DND-41 (cell line): ENCODE results near the gene CTXND1.

Experiments
- ATAC-seq: fragments of 200-7000 bp; cut with Tn5 transposase; 3 replicates; pipeline ENCODE4 v1.9.1; 2021; ENCODE audit warnings: low read depth; ENCODE audit not compliant: insufficient read depth
- DNase-seq: peaks from one replicate; pipeline ENCODE4 v3.0.0-alpha.2; 2020
- H2AFZ ChIP-seq: 2 replicates; pipeline ENCODE4 v1.6.0; 2012; ENCODE audit warnings: low read depth, low read length
- H3K27ac ChIP-seq: 2 replicates; pipeline ENCODE4 v1.5.1; 2012; ENCODE audit warnings: low read length, inconsistent platforms
- H3K27me3 ChIP-seq: fragments of 200-600 bp; sonication (generic); 2 replicates; pipeline ENCODE4 v1.6.0; 2012; ENCODE audit warnings: low read length, mild to moderate bottlenecking, inconsistent platforms; ENCODE audit not compliant: insufficient read depth, poor library complexity
- H3K36me3 ChIP-seq: 2 replicates; pipeline ENCODE4 v1.5.1; 2012; ENCODE audit warnings: low read length, inconsistent platforms; ENCODE audit not compliant: insufficient read depth
- H3K4me1 ChIP-seq: 2 replicates; pipeline ENCODE4 v1.5.1; 2012; ENCODE audit warnings: mild to moderate bottlenecking, low read length; ENCODE audit not compliant: insufficient read depth
- H3K4me2 ChIP-seq: 2 replicates; pipeline ENCODE4 v1.6.0; 2012; ENCODE audit warnings: mild to moderate bottlenecking, moderate library complexity, low read length, inconsistent platforms; ENCODE audit not compliant: insufficient read depth
- H3K4me3 ChIP-seq, 2 experiments: fragments of 200-600 bp in 1 of 2; shearing (Covaris generic) in 1 of 2; 2 replicates each; pipeline ENCODE4 v1.5.1; 2012 to 2016; ENCODE audit warnings: inconsistent platforms in 2 of 2, low read length in 2 of 2, mild to moderate bottlenecking in 2 of 2, low read depth in 1 of 2, moderate library complexity in 1 of 2
- H3K79me2 ChIP-seq: 2 replicates; pipeline ENCODE4 v1.6.0; 2012; ENCODE audit warnings: low read length, inconsistent platforms; ENCODE audit not compliant: insufficient read depth
- H3K9ac ChIP-seq: 2 replicates; pipeline ENCODE4 v1.6.0; 2012; ENCODE audit warnings: low read depth, mild to moderate bottlenecking, inconsistent platforms, low read length, moderate library complexity
- H3K9me3 ChIP-seq: 2 replicates; pipeline ENCODE4 v1.5.1; 2012; ENCODE audit warnings: low read length, moderate library complexity, mild to moderate bottlenecking, inconsistent platforms; ENCODE audit not compliant: insufficient read depth, severe bottlenecking
- H4K20me1 ChIP-seq: 2 replicates; pipeline ENCODE4 v1.6.0; 2012; ENCODE audit warnings: low read length; ENCODE audit not compliant: insufficient read depth
- EZH2 ChIP-seq: IDR thresholded peaks from 3 replicates; pipeline ENCODE4 v1.6.1; 2012; ENCODE audit warnings: borderline replicate concordance, low read depth, mild to moderate bottlenecking, moderate library complexity, low read length, inconsistent platforms; ENCODE audit not compliant: severe bottlenecking
- TF ChIP-seq, protein P1 (sequence below): IDR thresholded peaks from 2 replicates; pipeline ENCODE4 v1.5.1; 2012; ENCODE audit warnings: borderline replicate concordance, low read length, moderate library complexity, mild to moderate bottlenecking; ENCODE audit not compliant: poor library complexity, severe bottlenecking; ENCODE audit errors: extremely low read depth

The CTXND1 gene

DNA sequence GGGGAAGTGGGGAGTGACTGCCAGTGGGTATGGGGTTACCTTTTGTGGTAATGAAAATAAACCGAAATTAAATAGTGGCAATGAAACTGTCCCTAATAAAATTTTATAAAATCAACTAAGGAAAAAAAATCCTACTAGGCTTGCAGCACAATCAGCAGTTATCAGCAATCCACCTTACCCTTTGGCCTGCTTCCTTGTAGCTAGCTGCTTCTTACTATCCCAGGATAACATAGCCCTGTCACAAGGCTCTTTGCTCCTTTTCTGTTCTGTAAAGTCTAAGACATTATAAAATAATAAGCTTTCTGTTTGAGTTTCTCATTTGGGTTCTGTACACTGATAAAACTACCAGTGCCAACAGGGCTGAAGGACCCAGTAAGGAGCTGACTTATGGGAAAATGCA is 23.0 kb upstream of the CTXND1 start:
- no peaks in the 10 kb centered on the region for H3K4me1 ChIP-seq
- no peak for DNase-seq
- no peak overlapping the region for H3K4me2 ChIP-seq
- H3K27me3 ChIP-seq = no peaks in the 10 kb centered on the region
- no peak overlapping the region for H3K4me3 ChIP-seq
- H4K20me1 ChIP-seq = no peaks in the 10 kb centered on the region
- no peak for TF ChIP-seq EZH2
- TF ChIP-seq, protein P1, sequence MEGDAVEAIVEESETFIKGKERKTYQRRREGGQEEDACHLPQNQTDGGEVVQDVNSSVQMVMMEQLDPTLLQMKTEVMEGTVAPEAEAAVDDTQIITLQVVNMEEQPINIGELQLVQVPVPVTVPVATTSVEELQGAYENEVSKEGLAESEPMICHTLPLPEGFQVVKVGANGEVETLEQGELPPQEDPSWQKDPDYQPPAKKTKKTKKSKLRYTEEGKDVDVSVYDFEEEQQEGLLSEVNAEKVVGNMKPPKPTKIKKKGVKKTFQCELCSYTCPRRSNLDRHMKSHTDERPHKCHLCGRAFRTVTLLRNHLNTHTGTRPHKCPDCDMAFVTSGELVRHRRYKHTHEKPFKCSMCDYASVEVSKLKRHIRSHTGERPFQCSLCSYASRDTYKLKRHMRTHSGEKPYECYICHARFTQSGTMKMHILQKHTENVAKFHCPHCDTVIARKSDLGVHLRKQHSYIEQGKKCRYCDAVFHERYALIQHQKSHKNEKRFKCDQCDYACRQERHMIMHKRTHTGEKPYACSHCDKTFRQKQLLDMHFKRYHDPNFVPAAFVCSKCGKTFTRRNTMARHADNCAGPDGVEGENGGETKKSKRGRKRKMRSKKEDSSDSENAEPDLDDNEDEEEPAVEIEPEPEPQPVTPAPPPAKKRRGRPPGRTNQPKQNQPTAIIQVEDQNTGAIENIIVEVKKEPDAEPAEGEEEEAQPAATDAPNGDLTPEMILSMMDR = no peak
- no peak overlapping the region for H3K27ac ChIP-seq
- no peak overlapping the region for H3K9ac ChIP-seq
- H3K36me3 ChIP-seq = no peaks in the 10 kb centered on the region
- no peaks in the 10 kb centered on the region for H3K79me2 ChIP-seq
- no peak overlapping the region for H2AFZ ChIP-seq
- no peak for ATAC-seq
- no peaks in the 10 kb centered on the region for H3K9me3 ChIP-seq

DNA sequence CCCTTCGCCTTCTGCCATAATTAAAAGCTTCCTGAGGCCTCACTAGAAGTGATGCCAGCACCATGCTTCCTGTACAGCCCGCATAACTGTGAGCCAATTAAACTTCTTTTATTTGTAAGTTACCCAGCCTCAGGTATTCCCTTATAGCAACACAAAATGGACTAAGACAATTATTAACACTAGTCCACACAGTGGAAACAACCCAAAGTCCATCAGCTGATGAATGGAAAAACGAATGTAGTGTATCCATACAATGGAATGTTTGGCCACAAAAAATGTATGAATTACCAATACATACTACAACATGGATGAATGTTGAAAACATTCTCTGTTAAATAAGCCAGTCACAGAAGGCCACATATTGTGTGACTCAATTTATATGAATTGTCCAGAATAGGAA is 22.5 kb upstream of the CTXND1 start:
- H3K27me3 ChIP-seq = no peaks in the 10 kb centered on the region
- no peak for ATAC-seq
- H3K79me2 ChIP-seq = no peaks in the 10 kb centered on the region
- H3K36me3 ChIP-seq = no peaks in the 10 kb centered on the region
- H3K4me3 ChIP-seq = no peak overlapping the region
- H2AFZ ChIP-seq = no peak overlapping the region
- H3K4me1 ChIP-seq = no peaks in the 10 kb centered on the region
- H4K20me1 ChIP-seq = no peaks in the 10 kb centered on the region
- no peak overlapping the region for H3K9ac ChIP-seq
- H3K4me2 ChIP-seq = no peak overlapping the region
- no peak for TF ChIP-seq EZH2
- TF ChIP-seq, protein P1 = no peak
- no peak for DNase-seq
- H3K9me3 ChIP-seq = no peaks in the 10 kb centered on the region
- no peak overlapping the region for H3K27ac ChIP-seq

DNA sequence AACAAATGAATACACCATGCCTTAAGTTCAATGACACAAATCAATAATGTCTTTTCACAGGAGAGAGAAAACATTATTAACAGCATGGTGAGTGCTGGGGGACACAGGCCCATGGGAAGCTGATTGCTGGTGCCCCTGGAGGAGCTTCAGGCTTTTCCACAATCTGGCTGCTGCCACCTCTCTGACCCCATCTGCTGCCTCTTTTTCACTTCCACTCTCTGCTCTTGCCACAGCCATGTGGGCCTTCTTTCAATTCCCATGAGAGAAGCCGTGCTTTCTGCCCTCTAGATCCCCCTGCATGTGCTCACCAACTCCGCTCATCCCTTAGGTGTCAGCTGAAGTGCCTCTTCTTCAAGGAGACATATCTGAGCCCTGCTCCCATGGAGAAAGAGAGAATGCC is 21.0 kb upstream of the CTXND1 start:
- Histone ChIP-seq H3K79me2 (no peaks in the 10 kb centered on the region), H3K27me3 (no peaks in the 10 kb centered on the region), H3K4me3 (no peak overlapping the region), H3K4me2 (no peak overlapping the region), H3K9ac (no peak overlapping the region), H3K27ac (no peak overlapping the region), H2AFZ (no peak overlapping the region), H4K20me1 (no peaks in the 10 kb centered on the region), H3K36me3 (no peaks in the 10 kb centered on the region), H3K9me3 (no peaks in the 10 kb centered on the region), H3K4me1 (no peaks in the 10 kb centered on the region)
- ATAC-seq = no peak
- TF ChIP-seq, protein P1 = no peak
- no peak for TF ChIP-seq EZH2
- no peak for DNase-seq

DNA sequence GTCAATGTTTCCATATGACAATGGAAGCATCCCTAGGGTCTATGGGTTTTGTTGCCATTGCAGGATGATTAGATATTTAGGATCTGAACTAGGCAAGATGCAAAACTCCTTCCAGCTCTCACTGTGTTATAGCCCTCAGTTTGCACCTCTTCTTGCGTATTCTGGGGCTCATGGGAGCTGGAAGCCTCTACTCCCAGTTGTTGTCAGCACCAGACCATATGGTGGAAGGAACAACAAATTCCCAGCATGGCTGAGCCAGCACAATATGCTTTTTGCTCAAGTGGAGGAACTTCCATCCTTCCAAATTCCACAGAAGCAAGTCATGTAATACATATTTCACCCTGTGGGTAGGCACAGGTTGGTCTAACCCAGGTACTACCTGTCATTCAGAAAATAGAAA is 18.5 kb upstream of the CTXND1 start:
- Histone ChIP-seq H3K4me1 (no peaks in the 10 kb centered on the region), H3K79me2 (no peaks in the 10 kb centered on the region), H3K27ac (no peak overlapping the region), H4K20me1 (no peaks in the 10 kb centered on the region), H2AFZ (no peak overlapping the region), H3K4me3 (no peak overlapping the region), H3K36me3 (no peaks in the 10 kb centered on the region), H3K27me3 (no peaks in the 10 kb centered on the region), H3K4me2 (no peak overlapping the region), H3K9ac (no peak overlapping the region), H3K9me3 (no peaks in the 10 kb centered on the region)
- TF ChIP-seq, protein P1 = no peak
- TF ChIP-seq EZH2 = no peak
- no peak for ATAC-seq
- DNase-seq = no peak
